HL-60/S4 treated with retinoic acid at 250 ng/mL for 4 days and 3 days (cell line): Measurements from ENCODE around the gene C9orf72.
"Not testable (repeated sequence)": the region's sequence is repeated elsewhere in the genome, so short reads cannot be mapped to it uniquely, and the experiment has no call there.

Experiments used
- in situ Hi-C: fragments of 300-500 bp; cut with MboI; formaldehyde crosslinking; loops from 2 replicates; pipeline ENCODE4 v1.7.0; 2022; ENCODE audit warnings: low sequenced_read_pairs

C9orf72 gene, protein sequence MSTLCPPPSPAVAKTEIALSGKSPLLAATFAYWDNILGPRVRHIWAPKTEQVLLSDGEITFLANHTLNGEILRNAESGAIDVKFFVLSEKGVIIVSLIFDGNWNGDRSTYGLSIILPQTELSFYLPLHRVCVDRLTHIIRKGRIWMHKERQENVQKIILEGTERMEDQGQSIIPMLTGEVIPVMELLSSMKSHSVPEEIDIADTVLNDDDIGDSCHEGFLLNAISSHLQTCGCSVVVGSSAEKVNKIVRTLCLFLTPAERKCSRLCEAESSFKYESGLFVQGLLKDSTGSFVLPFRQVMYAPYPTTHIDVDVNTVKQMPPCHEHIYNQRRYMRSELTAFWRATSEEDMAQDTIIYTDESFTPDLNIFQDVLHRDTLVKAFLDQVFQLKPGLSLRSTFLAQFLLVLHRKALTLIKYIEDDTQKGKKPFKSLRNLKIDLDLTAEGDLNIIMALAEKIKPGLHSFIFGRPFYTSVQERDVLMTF

DNA sequence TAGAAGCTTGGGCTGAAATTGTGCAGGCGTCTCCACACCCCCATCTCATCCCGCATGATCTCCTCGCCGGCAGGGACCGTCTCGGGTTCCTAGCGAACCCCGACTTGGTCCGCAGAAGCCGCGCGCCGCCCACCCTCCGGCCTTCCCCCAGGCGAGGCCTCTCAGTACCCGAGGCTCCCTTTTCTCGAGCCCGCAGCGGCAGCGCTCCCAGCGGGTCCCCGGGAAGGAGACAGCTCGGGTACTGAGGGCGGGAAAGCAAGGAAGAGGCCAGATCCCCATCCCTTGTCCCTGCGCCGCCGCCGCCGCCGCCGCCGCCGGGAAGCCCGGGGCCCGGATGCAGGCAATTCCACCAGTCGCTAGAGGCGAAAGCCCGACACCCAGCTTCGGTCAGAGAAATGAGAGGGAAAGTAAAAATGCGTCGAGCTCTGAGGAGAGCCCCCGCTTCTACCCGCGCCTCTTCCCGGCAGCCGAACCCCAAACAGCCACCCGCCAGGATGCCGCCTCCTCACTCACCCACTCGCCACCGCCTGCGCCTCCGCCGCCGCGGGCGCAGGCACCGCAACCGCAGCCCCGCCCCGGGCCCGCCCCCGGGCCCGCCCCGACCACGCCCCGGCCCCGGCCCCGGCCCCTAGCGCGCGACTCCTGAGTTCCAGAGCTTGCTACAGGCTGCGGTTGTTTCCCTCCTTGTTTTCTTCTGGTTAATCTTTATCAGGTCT lies at the start of gene C9orf72:
TSS of gene C9orf72 (minus strand) at position 564 of the 716 bp plus-strand sequence. CDS start 6,361 bp downstream, outside the sequence.
- in situ Hi-C loops = no loop called here

- in situ Hi-C loops = no loop called here
These were observed 49.5 kb upstream of the C9orf72 start for GRCh38 chr9:27622693-27623340.

GRCh38 chr9:27619743-27620142 lies 46.5 kb upstream of the C9orf72 start:
- in situ Hi-C loops = no loop called here

GRCh38 chr9:27618066-27618465 lies 44.8 kb upstream of the C9orf72 start:
- in situ Hi-C loops = no loop called here

DNA sequence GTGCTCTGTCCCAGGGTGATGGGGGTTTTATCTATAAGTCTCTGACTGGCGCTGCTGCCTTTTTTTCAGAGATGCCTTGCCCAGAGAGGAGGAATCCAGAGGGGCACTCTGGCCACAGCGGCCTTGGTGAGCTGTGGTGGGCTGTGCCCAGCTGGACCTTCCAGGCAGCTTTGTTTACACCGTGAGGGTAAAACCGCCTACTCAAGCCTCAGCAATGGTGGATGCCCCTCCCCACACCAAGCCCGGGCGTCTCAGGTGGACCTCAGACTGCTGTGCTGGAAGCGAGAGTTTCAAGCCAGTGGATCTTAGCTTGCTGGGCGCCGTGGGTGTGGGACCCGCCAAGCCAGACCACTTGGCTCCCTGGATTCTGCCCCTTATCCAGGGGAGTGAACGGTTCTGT lies 41.3 kb upstream of the C9orf72 start:
- in situ Hi-C loops = no loop called here

DNA sequence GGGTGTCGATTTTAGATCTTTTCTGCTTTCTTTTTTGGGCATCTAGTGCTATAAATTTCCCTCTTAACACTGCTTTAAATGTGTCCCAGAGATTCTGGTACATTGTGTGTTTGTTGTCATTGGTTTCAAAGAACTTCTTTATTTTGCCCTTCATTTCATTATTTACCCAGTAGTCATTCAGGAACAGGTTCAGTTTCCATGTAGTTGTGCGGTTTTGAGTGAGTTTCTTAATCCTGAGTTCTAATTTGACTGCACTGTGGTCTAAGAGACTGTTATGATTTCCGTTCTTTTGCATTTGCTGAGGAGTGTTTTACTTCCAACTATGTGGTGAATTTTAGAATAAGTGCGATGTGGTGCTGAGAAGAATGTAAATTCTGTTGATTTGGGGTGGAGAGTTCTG lies 38.8 kb upstream of the C9orf72 start:
- in situ Hi-C loops = not testable (repeated sequence)

DNA sequence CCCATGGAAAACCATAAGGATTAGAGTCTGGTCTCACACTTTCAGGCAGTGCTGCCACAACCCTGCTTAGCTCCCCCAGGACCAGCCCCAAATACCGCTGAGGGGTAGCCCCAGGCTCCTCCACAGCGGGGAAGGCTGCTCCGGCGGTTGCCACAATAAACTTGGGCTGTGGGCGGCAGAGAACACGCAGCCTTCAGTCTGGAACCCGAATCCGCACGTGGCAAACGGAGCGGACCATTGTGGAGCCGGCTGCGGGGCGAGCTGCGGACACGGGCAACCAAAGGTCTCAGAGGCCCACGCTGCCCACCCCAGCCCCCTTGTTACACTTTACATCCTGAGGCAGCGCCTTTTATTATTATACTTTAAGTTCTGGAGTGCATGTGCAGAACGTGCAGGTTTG lies 37.3 kb upstream of the C9orf72 start:
- in situ Hi-C loops = no loop called here

DNA sequence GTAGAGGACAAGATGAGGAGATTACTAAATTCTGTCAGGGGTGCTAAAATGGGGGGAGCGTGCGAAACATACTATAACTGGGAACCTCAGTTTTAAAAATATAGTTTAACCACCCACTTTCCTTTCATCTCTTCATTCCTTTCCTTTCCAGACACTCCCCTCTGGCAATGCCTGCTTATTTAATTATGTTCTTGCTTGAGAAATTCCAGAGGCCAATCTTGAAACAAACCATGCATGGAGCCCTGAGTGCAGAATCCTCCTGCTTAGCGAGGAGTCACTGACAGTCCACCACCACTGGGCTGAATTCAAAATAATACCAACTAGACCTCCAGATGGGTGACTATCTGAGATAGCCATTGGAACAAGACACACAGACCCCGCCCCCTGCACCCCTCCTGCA lies 29.7 kb upstream of the C9orf72 start:
- in situ Hi-C loops = no loop called here

DNA sequence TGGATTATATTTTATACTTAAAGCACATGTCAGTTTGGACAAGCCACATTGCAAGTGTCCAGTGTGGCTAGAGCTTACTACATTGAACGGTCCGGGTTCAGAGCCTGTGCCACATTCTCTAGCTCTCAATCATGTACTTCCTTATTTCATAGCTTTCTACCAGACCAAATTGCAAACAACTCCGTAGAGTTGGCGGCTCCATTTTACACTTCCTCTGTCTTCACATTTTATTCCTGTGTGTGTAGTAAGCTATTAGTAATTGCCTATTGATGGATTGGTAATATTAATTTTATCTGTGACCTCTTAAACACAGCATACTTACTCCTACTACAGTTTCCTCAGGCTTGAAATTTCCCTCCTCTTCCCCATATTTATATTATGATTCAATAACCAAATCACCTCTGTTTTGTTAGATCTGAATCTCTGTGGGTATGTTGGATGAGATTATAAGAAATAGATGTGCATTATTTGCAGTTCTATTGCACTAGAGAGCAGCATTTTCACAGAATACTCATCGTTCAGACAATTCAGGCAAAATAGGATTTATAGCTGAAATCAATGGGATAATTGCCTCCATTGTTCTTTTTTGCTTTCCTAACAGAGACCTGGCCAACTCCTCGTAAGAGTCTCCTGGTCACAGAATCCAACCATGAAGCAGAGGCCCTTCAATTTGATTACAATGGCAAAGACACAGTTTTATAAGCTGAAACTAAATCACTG lies 29.0 kb upstream of the C9orf72 start:
- in situ Hi-C loops = no loop called here

- in situ Hi-C loops = no loop called here
These were observed 28.1 kb upstream of the C9orf72 start for GRCh38 chr9:27601396-27601795.

GRCh38 chr9:27600256-27600655 lies 27.0 kb upstream of the C9orf72 start:
- in situ Hi-C loops = no loop called here

- in situ Hi-C loops = no loop called here
These were observed 26.6 kb upstream of the C9orf72 start for GRCh38 chr9:27599870-27600238.

DNA sequence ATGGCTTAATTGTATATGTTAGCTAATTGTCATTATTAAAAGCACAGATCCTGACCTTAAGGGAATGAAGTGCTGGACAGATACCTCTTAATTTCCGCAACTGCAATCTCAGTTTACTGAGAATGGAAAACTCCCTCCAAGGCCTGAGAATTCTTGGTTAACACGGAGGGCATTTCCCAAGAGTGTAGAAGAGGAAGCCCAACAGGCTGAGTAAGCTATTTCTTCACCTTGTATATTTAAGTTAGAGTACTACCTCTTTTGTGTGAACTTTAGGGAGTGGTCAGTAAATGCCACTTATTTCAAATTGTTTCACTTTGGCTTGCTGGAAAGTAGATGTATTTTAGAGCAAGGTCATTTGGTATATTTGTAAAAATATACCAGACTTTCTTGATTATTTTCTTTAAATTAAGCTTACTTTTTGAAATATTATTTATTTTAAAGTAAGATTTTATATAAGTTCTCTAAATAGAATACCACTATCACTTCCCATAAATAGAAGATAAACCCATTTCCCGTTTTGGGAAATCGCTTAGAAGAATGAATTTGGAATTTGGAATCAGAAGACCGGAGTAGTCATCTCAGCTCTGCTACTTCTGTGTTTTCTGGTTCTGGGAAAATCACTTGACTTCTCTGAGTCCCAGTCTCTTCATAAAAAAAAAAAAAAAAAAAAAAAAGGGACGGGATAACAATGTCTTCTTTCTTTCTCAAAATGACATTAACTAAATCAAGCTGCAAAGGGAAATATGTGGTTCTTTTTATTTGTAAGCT lies 26.0 kb upstream of the C9orf72 start:
- in situ Hi-C loops = no loop called here

- in situ Hi-C loops = no loop called here
These were observed 22.5 kb upstream of the C9orf72 start for GRCh38 chr9:27595733-27596132.

DNA sequence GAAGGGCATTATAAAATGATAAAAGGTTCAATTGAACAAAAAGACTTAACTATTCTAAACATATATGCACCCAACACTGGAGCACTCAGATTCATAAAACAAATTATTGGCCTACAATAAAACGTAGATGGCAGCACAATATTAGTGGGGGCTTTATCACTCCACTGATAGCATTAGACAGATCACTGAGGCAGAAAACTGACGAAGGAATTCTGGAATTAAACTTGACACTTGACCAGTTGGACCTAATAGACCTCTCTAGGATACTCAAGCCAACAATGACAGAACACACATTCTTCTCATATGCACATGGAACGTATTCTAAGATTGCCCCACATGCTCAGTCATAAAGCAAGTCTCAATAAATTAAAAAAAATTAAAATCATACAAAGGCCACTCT lies 18.4 kb upstream of the C9orf72 start:
- in situ Hi-C loops = no loop called here

DNA sequence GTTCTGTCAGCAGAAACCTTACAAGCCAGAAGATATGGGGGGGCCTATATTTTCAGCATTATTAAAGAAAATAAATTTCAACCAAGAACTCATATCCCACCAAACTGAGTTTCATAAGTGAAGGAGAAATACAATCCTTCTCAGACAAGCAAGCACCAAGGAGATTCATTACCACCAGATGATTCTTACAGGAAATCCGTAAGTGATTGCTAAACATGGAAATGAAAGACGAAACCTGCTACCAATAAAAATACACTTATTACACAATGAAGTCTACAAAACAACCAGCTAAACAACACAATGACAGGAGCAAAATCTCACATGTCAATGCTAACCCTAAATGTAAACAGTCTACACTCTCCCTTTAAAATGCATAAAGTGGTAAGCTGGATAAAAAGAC lies 17.8 kb upstream of the C9orf72 start:
- in situ Hi-C loops = no loop called here

- in situ Hi-C loops = no loop called here
These were observed 17.4 kb upstream of the C9orf72 start for GRCh38 chr9:27590651-27591050.

DNA sequence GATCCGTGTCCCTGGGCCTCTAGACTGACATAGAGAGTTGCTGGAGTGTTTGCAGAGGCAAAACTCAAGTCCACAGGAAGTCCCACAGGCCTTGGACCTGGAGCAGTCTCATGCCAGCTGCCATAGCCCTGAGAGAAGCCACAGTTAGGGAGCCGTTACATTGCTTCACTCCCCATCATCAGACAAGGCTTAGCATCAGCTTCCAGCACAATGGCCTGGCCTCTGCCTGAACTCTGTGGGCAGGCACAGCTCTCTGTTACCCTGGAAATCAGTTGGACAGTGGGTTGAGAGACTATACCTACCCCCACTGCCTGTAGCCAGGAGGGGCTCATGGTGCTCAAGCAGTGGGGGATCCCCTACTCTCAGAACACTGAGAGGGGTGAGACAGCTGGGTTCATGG lies 16.2 kb upstream of the C9orf72 start:
- in situ Hi-C loops = no loop called here

GRCh38 chr9:27586304-27586703 lies 13.0 kb upstream of the C9orf72 start:
- in situ Hi-C loops = no loop called here

DNA sequence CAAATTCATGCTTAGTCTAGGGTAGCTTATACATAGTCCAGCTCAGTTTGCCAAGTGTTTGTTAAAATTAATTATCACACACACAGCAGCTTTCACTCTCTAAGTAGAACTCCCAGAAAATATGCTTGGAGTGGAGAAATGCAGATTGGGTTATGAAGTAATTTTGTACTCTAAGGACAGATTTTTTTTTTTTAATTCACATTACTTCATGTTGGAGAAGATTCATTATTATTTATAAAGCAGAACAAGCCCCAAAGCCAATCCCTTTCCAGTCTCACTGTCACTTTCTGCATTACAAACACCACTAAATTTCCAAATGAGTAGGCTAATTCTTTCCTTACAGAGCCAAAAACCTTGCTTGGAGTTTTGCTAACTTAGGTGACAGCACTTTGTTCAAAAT lies 11.7 kb upstream of the C9orf72 start:
- in situ Hi-C loops = no loop called here
